Small intestine (tissue), 16 donors: Measurements from ENCODE around the gene CMSS1. TPM values are rescaled to one million over a fixed set of nuclear protein-coding genes. Genes with fewer than 3 reads are reported as not detected.

Source experiments
- DNase-seq, 2 donors: peaks; one replicate each; pipeline versions ENCODE4 v3.0.0 to v3.0.0-alpha.2; 2013
- FAIRE-seq: peaks from 2 replicates; lab custom pipeline; 2012; peaks lifted over from hg19 to GRCh38; lab: Jason Lieb, UNC
- H3K27ac ChIP-seq, 3 donors: one replicate each; pipeline ENCODE4 v1.5.1; 2013; ENCODE audit warnings: low read length in 2 of 3, mild to moderate bottlenecking in 2 of 3, control low read depth in 1 of 3, inconsistent platforms in 1 of 3, low read depth in 1 of 3, moderate library complexity in 1 of 3
- H3K27me3 ChIP-seq, 3 donors: one replicate each; pipeline ENCODE4 v1.6.1; 2013; ENCODE audit warnings: low read length in 3 of 3, inconsistent platforms in 1 of 3; ENCODE audit not compliant: control insufficient read depth in 3 of 3, insufficient read depth in 3 of 3
- H3K36me3 ChIP-seq, 3 donors: one replicate each; pipeline ENCODE4 v1.6.1; 2013; ENCODE audit warnings: low read length in 3 of 3, inconsistent platforms in 1 of 3, low read depth in 1 of 3, mild to moderate bottlenecking in 1 of 3, moderate library complexity in 1 of 3; ENCODE audit not compliant: control insufficient read depth in 3 of 3, insufficient read depth in 2 of 3
- H3K4me1 ChIP-seq, 3 donors: one replicate each; pipeline ENCODE4 v1.6.1; 2013; ENCODE audit warnings: low read length in 2 of 3, inconsistent platforms in 1 of 3, low read depth in 1 of 3, mild to moderate bottlenecking in 1 of 3, moderate library complexity in 1 of 3; ENCODE audit not compliant: control insufficient read depth in 3 of 3, insufficient read depth in 2 of 3
- H3K4me3 ChIP-seq, 3 donors: one replicate each; pipeline ENCODE4 v1.5.1; 2013; ENCODE audit warnings: low read length in 3 of 3, control low read depth in 1 of 3, inconsistent platforms in 1 of 3, low read depth in 1 of 3, mild to moderate bottlenecking in 1 of 3, moderate library complexity in 1 of 3
- H3K9me3 ChIP-seq, 2 donors: one replicate each; pipeline ENCODE4 v1.6.1; 2013; ENCODE audit warnings: low read depth in 1 of 2, low read length in 1 of 2; ENCODE audit not compliant: control insufficient read depth in 2 of 2, insufficient read depth in 1 of 2
- WGBS, 3 donors: extraction: QIAGEN DNeasy Blood & Tissue Kit; methylation state at CpG; one replicate each; pipeline ENCODE4 v1.1.7; 2013; 5-methylcytosine and 5-hydroxymethylcytosine counted together
- long read RNA-seq, 10 donors: transcript quantifications; one replicate each; lab custom pipeline, GENCODE V29; 2026
- polyA plus RNA-seq, 4 donors: library from polyadenylated mRNA; stranded (reverse) in 3 of 4; unstranded in 1 of 4; fragments of 200-250 nt in 3 of 4; fragments of 120-200 nt in 1 of 4; gene quantifications; one replicate each; pipeline versions ENCODE4 v1.2.1 to v1.2.3, GENCODE V29; 2013
- donor health status: healthy with polysubstance abuse.
- donor health status: control.
- donor health status: control.
- donor health status: Bipolar disorder and iron deficiency.
- donor health status: healthy.

CMSS1 gene
- polyA plus RNA-seq = 10 to 100 TPM in 2 of 4 donors, 1 to 10 TPM in 2; 1.6 to 24.0 (median 10.4) TPM
- long read RNA-seq, donor 1 = 0 reads
- long read RNA-seq, donor 2, partial matches to known transcripts = 8 of 8 reads
- long read RNA-seq, donor 2, other reads (novel, unspliced or antisense) = 0 of 8 reads
- long read RNA-seq, donor 3, partial matches to known transcripts = 18 of 19 reads
- long read RNA-seq, donor 3, other reads (novel, unspliced or antisense) = 0 of 19 reads
- long read RNA-seq, donor 4 = 0 reads
- long read RNA-seq, donor 5, partial matches to known transcripts = 6 of 6 reads
- long read RNA-seq, donor 5, other reads (novel, unspliced or antisense) = 0 of 6 reads
- long read RNA-seq, donor 6 = 0 reads
- long read RNA-seq, donor 7 = 0 reads
- long read RNA-seq, donor 8 = 0 reads
- long read RNA-seq, donor 9, partial matches to known transcripts = 10 of 10 reads
- long read RNA-seq, donor 9, other reads (novel, unspliced or antisense) = 0 of 10 reads
- long read RNA-seq, donor 10, partial matches to known transcripts = 18 of 19 reads
- long read RNA-seq, donor 10, other reads (novel, unspliced or antisense) = 0 of 19 reads

DNA sequence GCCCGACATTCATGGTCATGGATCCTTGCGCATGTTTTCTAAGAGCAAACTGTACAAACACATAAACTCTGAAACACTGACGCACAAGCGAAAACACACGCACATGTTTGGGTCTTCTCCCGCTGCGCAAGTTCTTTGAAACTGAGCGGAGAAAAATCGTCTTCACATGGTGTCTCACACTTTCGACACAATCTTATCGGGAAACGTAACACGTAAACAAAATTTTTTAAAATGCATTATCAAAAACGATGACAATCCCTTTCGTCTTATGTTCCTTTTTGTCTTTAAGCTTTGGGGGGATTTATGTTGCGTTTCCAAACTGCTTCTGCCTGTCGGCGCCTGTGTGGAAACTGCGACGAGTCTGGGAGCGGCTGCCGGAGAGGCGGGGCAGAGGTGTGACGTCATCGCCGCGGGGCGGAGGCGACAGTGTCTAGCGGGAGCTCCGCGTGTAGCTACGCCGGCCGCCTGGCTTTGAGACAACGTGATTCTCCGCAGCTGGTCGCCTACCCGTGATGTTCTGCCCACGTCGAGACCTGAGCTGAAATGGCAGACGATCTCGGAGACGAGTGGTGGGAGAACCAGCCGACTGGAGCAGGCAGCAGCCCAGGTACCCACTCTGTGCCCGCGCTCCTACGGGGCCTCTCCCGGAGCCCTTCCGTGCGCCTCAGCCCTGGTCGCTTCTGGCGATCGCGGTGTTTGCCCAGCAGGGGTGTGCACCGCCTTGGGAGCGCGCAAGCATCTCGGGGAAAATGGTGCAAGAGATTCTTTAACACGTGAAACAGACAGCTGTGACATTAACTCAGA lies at the start of gene CMSS1:
Gene CMSS1, plus strand, starts transcription at position 426 of the 804 bp plus-strand sequence.
- Histone ChIP-seq H3K27me3 (no peaks in the 10 kb centered on the region), H3K9me3 (no peaks in the 10 kb centered on the region), H3K36me3 (peaks cover 0 to 4% (median 0%) of the 10 kb centered on the region in 3 donors), H3K4me1 (peaks cover 0 to 11% (median 2%) of the 10 kb centered on the region in 3 donors), H3K4me3 (peak within 1 kb of the TSS; percentile 43 to 84 (median 72)), H3K27ac (peak within 1 kb of the TSS; percentile 62 to 98 (median 93))
- DNase-seq (peak; percentile 88 to 98), FAIRE-seq (no peak)
- 0% methylated on average over 60 of the region's 60 CpGs for WGBS, 3 donors

DNA sequence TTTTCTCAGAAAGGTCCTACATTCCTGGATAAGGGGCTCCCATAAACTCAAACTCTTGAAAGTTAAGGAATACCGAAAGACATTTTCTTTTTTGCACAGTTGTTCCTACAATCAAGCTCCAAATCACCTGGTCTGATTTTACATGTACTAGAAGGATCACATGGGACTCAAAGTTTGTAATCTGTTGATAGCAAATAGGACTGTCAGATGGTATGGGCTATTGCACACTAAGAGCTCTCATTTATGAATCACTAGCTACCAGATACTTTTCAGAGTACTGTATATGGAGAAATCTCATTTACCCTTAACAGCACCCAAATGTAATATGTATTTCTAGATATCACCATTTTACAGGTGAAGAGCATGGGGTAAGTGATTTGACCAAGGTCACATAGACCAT lies 49.5 kb upstream of the CMSS1 start:
- no peak for FAIRE-seq
- H3K27me3 ChIP-seq = peaks cover 0 to 5% (median 0%) of the 10 kb centered on the region in 3 donors
- 87 to 96% (median 93%) methylated on average over 1 of the region's 1 CpG for WGBS, 3 donors

DNA sequence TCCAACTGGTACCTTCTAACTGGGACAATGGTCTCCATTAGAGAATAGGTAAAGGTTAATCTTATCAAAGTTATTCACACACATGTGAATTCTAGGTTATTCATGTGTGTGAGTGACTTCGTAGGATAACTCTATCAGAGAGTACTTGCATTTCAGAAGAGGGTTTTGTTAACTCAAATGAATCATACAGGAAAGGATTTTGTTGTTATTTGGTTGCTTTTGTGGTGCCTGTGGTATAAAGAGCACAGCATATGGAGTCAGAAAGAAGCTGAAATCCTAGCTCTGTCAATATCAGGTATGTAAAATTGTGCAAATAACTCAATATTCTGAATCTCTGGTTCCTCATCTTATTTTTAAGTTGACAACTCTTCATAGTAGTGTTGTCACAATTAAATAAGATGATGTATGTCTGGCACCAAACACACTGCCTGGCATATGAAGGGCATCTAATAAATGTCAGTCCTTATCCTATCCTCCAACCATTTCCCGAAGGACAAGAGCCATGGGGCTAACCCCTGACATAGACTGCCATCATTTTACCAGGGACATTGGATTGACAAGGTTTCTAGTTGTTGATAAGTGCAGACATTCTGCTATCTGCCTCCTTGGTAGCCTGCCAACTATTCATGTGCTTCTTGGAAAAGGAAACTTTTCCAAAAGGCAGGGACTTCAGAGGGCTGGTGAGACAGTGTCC lies 48.7 kb upstream of the CMSS1 start:
- no peak overlapping the region for H3K4me3 ChIP-seq
- H3K27ac ChIP-seq = no peak overlapping the region
- H3K36me3 ChIP-seq = no peaks in the 10 kb centered on the region
- peaks cover 0 to 5% (median 0%) of the 10 kb centered on the region in 3 donors for H3K27me3 ChIP-seq
- no peak for DNase-seq
- no peaks in the 10 kb centered on the region for H3K9me3 ChIP-seq
- no peak for FAIRE-seq
- WGBS, 3 donors = 55 to 74% (median 71%) methylated on average over 2 of the region's 2 CpGs
- no peaks in the 10 kb centered on the region for H3K4me1 ChIP-seq

More for the DNA sequence above, 49.5 kb upstream of the CMSS1 start:
- DNase-seq = no peak
- Histone ChIP-seq H3K4me1 (no peaks in the 10 kb centered on the region), H3K36me3 (no peaks in the 10 kb centered on the region), H3K27ac (no peak overlapping the region), H3K4me3 (no peak overlapping the region), H3K9me3 (no peaks in the 10 kb centered on the region)

DNA sequence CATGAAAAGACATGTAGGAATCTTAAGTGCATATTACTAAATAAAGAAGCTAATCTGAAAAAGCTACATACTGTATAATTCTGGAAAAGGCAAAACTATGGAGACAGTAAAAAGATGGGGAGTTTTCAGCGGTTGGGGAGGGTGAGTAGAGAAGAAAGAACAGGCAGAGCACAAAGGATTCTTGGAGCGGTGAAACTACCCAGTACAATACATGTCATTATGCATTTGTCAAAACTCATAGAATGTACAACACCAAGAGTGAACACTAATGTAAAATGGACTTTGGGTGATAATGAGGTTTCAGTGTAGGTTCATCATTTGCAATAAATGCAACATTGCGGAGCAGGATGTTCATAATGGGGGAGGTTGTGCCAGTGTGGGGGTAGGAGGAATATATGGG lies 45.5 kb upstream of the CMSS1 start:
- no peak for DNase-seq
- Histone ChIP-seq H3K27ac (no peak overlapping the region), H3K9me3 (no peaks in the 10 kb centered on the region), H3K4me3 (no peak overlapping the region), H3K36me3 (no peaks in the 10 kb centered on the region), H3K27me3 (peaks cover 0 to 5% (median 0%) of the 10 kb centered on the region in 3 donors), H3K4me1 (no peaks in the 10 kb centered on the region)
- 89 to 94% (median 94%) methylated on average over 3 of the region's 3 CpGs for WGBS, 3 donors
- no peak for FAIRE-seq

DNA sequence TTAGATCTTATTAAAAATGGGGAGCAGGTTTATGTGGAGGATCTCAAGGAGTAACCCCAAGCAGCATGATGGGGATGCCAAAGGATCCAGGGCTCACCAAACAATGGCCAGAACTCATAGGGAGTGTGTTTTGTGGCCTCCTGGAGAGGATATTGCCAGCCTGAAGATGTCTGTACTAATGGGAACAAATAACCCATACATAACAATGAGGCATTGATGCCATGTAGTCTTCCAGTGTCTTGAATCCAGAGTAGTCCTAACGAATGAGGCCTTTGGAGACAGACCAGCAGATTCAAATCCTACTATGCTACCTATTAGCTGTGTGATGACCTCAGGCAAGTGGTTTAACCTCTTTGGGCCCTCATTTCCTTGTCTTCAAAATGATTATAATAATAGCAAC lies 45.0 kb upstream of the CMSS1 start:
- H3K9me3 ChIP-seq = no peaks in the 10 kb centered on the region
- H3K4me1 ChIP-seq = no peaks in the 10 kb centered on the region
- no peaks in the 10 kb centered on the region for H3K36me3 ChIP-seq
- DNase-seq (no peak), FAIRE-seq (no peak)
- no peak overlapping the region for H3K4me3 ChIP-seq
- H3K27ac ChIP-seq = no peak overlapping the region
- H3K27me3 ChIP-seq = peaks cover 0 to 5% (median 0%) of the 10 kb centered on the region in 3 donors
- WGBS, 3 donors = 73 to 80% (median 80%) methylated on average over 1 of the region's 1 CpG

DNA sequence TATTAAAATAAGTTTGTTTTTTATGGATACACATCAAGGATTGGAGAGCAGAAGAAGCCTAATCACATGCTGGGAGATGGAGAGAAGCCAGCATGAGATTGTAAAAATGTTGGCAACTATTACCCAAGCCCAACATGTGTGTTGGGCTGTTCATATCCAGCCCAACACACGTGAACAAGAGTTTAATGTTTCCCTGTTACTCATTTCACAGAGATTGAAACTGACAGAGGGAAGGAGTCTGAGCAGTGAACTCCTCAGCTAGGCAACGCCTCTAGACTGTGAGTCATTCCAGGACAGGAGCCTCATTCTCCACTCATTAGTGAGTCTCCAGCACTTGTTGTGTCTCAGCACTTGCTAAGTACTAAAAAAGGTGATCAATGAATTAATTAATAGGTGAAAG lies 43.2 kb upstream of the CMSS1 start:
- FAIRE-seq (no peak), DNase-seq (no peak)
- Histone ChIP-seq H3K4me1 (no peaks in the 10 kb centered on the region), H3K9me3 (no peaks in the 10 kb centered on the region), H3K27me3 (peaks cover 0 to 3% (median 2%) of the 10 kb centered on the region in 3 donors), H3K36me3 (no peaks in the 10 kb centered on the region), H3K27ac (no peak overlapping the region), H3K4me3 (no peak overlapping the region)
- 13 to 33% (median 14%) methylated on average over 2 of the region's 2 CpGs for WGBS, 3 donors

DNA sequence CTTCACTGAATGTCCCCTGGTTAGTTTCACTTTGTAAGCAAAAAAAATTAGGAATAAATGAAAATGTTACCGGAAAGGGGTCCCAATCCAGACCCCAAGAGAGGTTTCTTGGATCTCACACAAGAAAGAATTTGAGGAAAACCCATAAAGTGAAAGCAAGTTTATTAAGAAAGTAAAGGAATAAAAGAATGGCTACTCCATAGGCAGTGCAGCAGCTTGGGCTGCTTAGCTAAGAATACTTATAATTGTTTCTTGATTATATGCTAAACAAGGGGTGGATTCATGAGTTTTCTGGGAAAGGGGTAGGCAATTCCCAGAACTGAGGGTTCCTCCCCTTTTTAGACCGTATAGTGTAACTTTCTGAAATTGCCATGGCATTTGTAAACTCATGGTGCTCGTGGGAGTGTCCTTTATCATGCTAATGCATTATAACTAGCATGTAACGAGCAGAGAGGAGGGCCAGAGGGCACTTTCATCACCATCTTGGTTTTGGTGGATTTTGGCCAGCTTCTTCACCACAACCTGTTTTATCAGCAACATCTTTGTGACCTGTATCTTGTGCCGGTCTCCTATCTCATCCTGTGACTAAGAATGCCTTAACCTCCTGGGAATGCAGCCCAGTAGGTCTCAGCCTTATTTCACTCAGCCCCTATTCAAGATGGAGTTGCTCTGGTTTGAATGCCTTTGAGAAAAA lies 41.0 kb upstream of the CMSS1 start:
- 37 to 56% (median 53%) methylated on average over 5 of the region's 5 CpGs for WGBS, 3 donors

More for the DNA sequence above, 41.0 kb upstream of the CMSS1 start:
- no peak for DNase-seq
- no peak overlapping the region for H3K27ac ChIP-seq
- H3K4me3 ChIP-seq = no peak overlapping the region
- H3K27me3 ChIP-seq = peaks cover 0 to 3% (median 0%) of the 10 kb centered on the region in 3 donors
- H3K4me1 ChIP-seq = no peaks in the 10 kb centered on the region
- no peak for FAIRE-seq
- no peaks in the 10 kb centered on the region for H3K36me3 ChIP-seq
- H3K9me3 ChIP-seq = no peaks in the 10 kb centered on the region
